Epithelial cell of prostate (primary cell): ENCODE measurements around the gene RIN2.
"Not testable (repeated sequence)": the region's sequence is repeated elsewhere in the genome, so short reads cannot be mapped to it uniquely, and the experiment has no call there.

Experiments used
- DNase-seq: peaks from one replicate; pipeline ENCODE4 v3.0.0-alpha.2; 2011; ENCODE audit warnings: low read depth, low spot score
- H3K27ac ChIP-seq: fragments of 450-650 bp; 2 replicates; pipeline ENCODE4 v1.5.1; 2017; ENCODE audit warnings: mild to moderate bottlenecking

RIN2 gene

DNA sequence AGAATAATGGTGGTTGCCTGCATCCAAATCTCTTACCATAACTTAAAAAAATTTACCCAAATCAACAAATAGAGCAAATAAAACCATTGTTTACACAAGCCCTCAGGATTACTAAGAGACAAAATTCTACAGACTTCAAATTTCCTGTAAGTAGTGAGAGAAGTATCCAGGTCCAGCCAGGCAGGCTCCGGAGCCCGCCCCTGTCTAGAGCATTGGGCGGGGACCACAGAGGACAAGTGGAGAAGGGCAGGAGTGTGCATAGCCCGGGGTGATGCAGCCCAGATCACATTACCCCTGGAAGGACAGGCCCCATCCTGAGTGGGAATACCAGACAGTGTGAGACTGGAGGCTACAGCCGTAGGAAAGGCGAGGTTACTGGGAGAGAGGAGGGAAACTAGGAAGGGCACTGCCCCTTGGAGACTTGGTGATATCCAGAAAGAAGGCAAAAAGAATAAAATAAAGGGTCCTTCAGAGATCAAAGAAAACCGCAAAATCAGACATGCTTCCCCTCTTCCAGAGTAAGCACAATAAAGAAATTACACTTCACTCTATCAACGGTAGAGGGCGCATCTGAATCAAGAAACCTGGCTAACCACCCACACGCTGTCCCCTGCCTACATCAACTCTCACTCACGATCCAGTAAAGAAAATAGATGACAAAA is 26.6 kb downstream of the RIN2 start:
- DNase-seq, result no peak
- H3K27ac ChIP-seq, result peak overlapping the region; percentile 76

- peak overlapping the region; percentile 76 for H3K27ac ChIP-seq
Measured at GRCh38 chr20:19785173-19785982, 27.3 kb downstream of the RIN2 start.

DNA sequence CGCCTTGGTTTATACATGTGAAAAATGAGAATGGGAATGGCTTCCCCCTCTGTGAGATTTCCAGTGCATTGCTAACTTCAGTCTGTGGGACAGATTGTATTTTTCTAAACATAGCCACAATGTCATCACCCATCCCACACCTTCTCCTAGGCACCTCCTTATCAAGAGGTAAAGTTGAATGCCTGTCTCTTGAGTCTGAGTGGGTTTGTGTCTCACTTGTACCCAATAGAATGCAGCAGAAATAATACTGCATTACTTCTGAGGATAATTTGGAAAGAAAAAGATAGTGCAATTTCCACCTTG is 27.9 kb downstream of the RIN2 start:
- peak overlapping the region; percentile 76 for H3K27ac ChIP-seq
- DNase-seq, result no peak

More at GRCh38 chr20:19785173-19785982, 27.3 kb downstream of the RIN2 start:
- no peak for DNase-seq

- no peak for DNase-seq
- peak overlapping the region; percentile 76 for H3K27ac ChIP-seq
Measured at GRCh38 chr20:19786311-19786710, 28.3 kb downstream of the RIN2 start.

- no peak for DNase-seq
- H3K27ac ChIP-seq, result no peak overlapping the region
Measured at GRCh38 chr20:19787366-19787765, 29.3 kb downstream of the RIN2 start.

DNA sequence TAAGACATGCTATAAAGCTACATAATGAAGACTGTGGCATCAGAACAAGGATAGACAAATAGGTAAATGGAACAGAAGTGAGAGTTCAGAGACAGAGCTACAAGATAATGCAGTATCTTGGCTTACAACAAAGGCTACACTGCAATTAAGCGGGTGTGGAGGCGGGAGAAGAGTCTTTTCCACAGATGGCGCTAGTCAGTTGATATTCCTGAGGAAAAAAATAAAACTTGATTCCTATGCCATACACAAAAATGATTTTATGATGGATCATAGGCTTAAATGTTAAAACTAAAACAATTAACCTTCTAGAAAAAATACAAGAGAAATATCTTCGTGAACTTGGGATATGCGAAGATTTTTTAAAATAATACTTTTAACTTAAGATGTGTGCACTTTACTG is 31.0 kb downstream of the RIN2 start:
- no peak for DNase-seq
- no peak overlapping the region for H3K27ac ChIP-seq

DNA sequence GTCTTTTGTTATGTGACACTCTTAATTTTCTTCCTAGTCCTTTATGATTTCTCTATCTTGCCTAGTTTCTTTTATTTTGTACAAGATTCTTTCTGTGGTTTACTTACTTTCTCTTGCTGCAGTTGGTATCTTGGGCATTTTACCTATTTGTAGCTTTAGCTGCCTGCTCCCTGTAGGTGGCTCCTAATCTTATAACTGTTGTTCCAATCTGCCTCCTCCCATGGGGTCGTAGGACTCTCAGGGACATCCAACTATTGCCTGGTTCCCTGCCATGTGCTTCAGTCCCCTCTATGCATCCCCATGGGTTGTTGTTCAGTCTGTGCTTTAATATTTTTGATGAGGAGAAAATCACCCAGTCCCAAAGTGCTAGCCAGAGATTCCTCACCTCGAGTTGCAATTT is 31.4 kb downstream of the RIN2 start:
- H3K27ac ChIP-seq, result no peak overlapping the region
- DNase-seq, result no peak

DNA sequence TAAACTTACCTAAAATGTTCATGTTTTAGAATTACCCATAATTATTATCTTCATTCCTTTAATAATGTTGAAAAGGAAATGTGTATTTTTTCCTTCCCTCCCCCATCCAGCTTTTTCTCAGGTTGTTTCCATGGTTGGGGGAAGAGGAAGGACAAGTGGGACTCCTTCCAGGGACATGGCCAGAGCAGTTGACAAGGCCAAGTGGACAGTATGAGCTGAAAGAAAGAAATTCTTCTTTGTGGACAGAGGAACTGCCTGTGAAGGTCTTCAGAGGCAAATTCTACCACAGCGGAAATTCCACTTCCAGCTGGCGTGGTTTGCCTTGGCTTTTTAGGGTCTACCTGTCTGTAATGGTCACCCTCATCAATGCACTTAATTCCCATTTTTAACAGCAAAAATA is 33.8 kb downstream of the RIN2 start:
- no peak overlapping the region for H3K27ac ChIP-seq
- DNase-seq, result no peak

- H3K27ac ChIP-seq, result no peak overlapping the region
Measured at GRCh38 chr20:19793716-19794115, 35.7 kb downstream of the RIN2 start.

DNA sequence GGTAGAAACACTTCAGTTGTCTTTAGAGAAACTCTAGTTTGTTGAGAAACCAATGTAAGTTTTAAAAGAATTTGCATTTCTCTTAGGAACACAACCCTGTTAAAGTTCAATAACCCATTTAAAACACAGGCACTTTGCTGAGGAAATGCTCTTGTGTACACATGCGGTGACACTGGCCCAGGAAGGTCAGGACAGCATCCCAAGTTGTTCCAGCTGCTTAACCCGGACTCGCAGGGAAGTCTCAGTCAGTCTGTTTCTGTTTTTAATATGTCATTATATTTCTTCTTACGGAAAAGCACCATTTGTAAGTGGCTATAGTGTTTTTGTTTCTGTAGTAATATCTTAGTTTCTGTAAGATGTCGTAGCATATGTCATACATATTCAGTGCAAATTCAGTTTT is 36.9 kb downstream of the RIN2 start:
- no peak overlapping the region for H3K27ac ChIP-seq
- no peak for DNase-seq

More at GRCh38 chr20:19793716-19794115, 35.7 kb downstream of the RIN2 start:
- DNase-seq, result no peak

DNA sequence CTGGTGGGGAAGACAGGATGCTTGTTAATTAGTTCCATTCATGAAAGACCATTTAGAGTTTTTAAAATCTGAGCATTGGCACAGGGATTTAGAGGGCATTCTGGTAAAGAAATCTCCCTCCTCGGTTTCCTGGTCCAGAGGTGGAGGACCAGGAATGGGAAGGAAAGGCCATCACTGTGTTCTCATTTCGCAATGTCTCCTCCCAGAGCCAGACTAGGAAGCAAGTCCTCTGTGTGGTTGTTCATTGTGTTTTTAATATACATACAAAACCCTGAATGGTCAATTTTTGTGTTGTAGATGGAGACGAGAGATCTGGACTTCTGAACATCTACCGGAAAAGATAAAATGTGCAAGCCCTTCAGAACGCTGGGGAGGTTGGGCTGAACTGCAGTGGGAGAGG is 41.3 kb downstream of the RIN2 start:
- DNase-seq, result no peak
- H3K27ac ChIP-seq, result no peak overlapping the region

- H3K27ac ChIP-seq, result peak overlapping the region; percentile 46
- no peak for DNase-seq
Measured at GRCh38 chr20:19802099-19802491, 44.0 kb downstream of the RIN2 start.

GRCh38 chr20:19802492-19803158 is 44.6 kb downstream of the RIN2 start:
- peak overlapping the region; percentile 46 for H3K27ac ChIP-seq
- no peak for DNase-seq

DNA sequence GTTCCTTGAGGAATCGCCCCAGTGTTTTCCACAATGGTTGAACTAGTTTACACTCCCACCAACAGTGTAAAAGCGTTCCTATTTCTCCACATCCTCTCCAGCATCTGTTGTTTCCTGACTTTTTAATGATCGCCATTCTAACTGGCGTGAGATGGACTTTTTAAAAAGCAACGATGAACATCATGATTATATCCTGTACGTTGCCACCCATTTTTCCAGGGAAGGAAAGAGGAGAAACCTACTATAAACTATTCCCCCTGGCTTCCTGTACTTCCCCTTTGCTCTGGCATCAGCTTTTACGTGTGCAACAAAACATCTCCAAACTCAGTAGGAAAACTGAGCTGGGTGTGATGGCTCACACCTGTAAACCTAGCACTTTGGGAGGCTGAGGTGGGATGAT is 48.2 kb downstream of the RIN2 start:
- not testable (repeated sequence) for H3K27ac ChIP-seq, DNase-seq

- H3K27ac ChIP-seq, result no peak overlapping the region
- no peak for DNase-seq
Measured at GRCh38 chr20:19806806-19807190, 48.7 kb downstream of the RIN2 start.

DNA sequence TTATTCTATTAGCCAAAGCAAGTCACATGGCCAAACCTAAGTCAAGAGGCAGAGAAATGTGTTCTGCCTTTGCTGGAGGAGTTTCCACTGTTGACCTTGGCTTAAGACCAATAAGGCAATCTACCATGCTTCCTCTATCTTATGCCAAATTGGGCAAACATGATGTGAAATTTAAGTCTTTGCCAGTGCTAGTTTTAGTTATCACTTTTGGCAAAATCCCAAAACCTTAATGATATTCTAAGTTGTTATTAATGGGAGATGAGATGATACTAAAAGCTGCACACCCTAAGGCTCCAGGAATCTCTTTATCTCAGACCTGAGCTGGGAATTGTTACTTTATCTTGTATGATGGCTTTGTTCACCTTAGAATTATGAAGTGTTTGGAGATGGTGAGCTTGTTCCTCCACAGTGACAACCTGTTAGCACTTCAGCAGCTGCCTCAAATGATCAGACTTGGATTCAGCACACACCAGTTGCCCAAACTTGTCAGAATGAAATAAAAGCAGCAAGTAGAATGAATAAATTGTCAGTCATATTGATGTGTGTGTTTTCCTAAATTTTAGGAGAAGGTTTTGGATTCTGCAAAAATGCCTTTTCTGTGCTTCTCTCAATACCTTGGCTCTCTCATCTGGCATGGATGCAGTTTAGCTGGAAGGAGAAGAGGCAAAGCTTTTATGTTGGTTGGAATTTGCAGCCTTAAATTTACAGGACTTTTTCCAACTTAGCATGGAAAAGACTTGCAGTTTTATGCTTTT is 49.3 kb downstream of the RIN2 start:
- H3K27ac ChIP-seq, result no peak overlapping the region
- DNase-seq, result no peak
